Left kidney (tissue), 2 donors: ENCODE measurements around the gene TREX2. TPM values are rescaled to one million over a fixed set of nuclear protein-coding genes. Genes with fewer than 3 reads are reported as not detected.
A peak's percentile ranks its signal among the peaks of the same experiment; 100 is the strongest.

ENCODE experiments used
- DNase-seq: peaks from one replicate; pipeline ENCODE4 v3.0.0-alpha.2; 2013
- polyA plus RNA-seq: library from polyadenylated mRNA; unstranded; fragments of 120-200 nt; gene quantifications from one replicate; pipeline ENCODE4 v1.2.1, GENCODE V29; 2013; ENCODE audit not compliant: insufficient read length

TREX2 gene
- polyA plus RNA-seq, 1 donor = 0.37 TPM

GRCh38 chrX:153455571-153455970 lies 9.7 kb upstream of the TREX2 start:
- no peak for DNase-seq

- DNase-seq = no peak
These were observed 9.2 kb upstream of the TREX2 start for GRCh38 chrX:153454901-153455550.

- no peak for DNase-seq
These were observed 5.1 kb upstream of the TREX2 start for GRCh38 chrX:153450949-153451277.

- DNase-seq = no peak
These were observed 4.5 kb upstream of the TREX2 start for GRCh38 chrX:153450114-153450948.

- no peak for DNase-seq
These were observed 3.7 kb upstream of the TREX2 start for GRCh38 chrX:153449368-153450113.

- DNase-seq = no peak
These were observed 2.9 kb upstream of the TREX2 start for GRCh38 chrX:153448556-153449367.

- no peak for DNase-seq
These were observed 1.7 kb upstream of the TREX2 start for GRCh38 chrX:153447581-153447960.

GRCh38 chrX:153446950-153447580 lies 1.2 kb upstream of the TREX2 start:
- no peak for DNase-seq

GRCh38 chrX:153446636-153446936 lies 730 bp upstream of the TREX2 start:
- no peak for DNase-seq

GRCh38 chrX:153445106-153445855 lies 575 bp downstream of the TREX2 start:
- DNase-seq = no peak

GRCh38 chrX:153444333-153445011 lies 1.4 kb downstream of the TREX2 start:
- DNase-seq = no peak

- no peak for DNase-seq
These were observed 2.2 kb downstream of the TREX2 start for GRCh38 chrX:153443476-153444332.

- DNase-seq = no peak
These were observed 3.4 kb downstream of the TREX2 start for GRCh38 chrX:153442463-153442862.

- DNase-seq = no peak
These were observed 3.9 kb downstream of the TREX2 start for GRCh38 chrX:153441981-153442380.

- DNase-seq = no peak
These were observed 4.6 kb downstream of the TREX2 start for GRCh38 chrX:153441296-153441695.

GRCh38 chrX:153440556-153441135 lies 5.2 kb downstream of the TREX2 start:
- DNase-seq = no peak

- no peak for DNase-seq
These were observed 5.9 kb downstream of the TREX2 start for GRCh38 chrX:153439977-153440376.

GRCh38 chrX:153438532-153438931 lies 7.3 kb downstream of the TREX2 start:
- peak; percentile 21 for DNase-seq

GRCh38 chrX:153435845-153436244 lies 10.0 kb downstream of the TREX2 start:
- DNase-seq = no peak
